IMR-90 (cell line): Measurements from ENCODE around the gene PDE11A. TPM values are rescaled to one million over a fixed set of nuclear protein-coding genes. Genes with fewer than 3 reads are reported as not detected.

Experiments
- ATAC-seq: fragments of 200-7000 bp; cut with Tn5 transposase; 2 replicates; pipeline ENCODE4 v1.9.1; 2020; ENCODE audit warnings: low read depth, mild to moderate bottlenecking, moderate library complexity
- BruUV-seq: library from RNA; stranded (reverse); fragments of 400-500 nt; replicated peaks from 2 replicates; lab custom pipeline; 2021; lab: Mats Ljungman, UMichigan
- CTCF ChIA-PET: fragments of 300-600 bp; formaldehyde crosslinking; extraction: SDS; loops from one replicate; lab custom pipeline; 2021; ENCODE audit warnings: antibody characterized with exemption; lab: Yijun Ruan, JAX
- POLR2A ChIA-PET: fragments of 300-600 bp; sonication (Branson Sonifier 250); formaldehyde crosslinking; loops from one replicate; lab custom pipeline; 2022; ENCODE audit warnings: antibody characterized with exemption; ENCODE audit not compliant: unreplicated experiment; lab: Charles Lee
- DNase-seq: peaks from one replicate; pipeline ENCODE4 v3.0.0; 2013
- H2AFZ ChIP-seq: replicated peaks from 2 replicates; pipeline ENCODE3; 2013; ENCODE audit warnings: low read length, mild to moderate bottlenecking; ENCODE audit not compliant: poor library complexity
- H2AK5ac ChIP-seq: 2 replicates; pipeline ENCODE4 v1.6.1; 2013; ENCODE audit warnings: low read depth, low read length, inconsistent platforms
- H2AK9ac ChIP-seq: replicated peaks from 2 replicates; pipeline ENCODE3; 2013; ENCODE audit warnings: mild to moderate bottlenecking, low read depth, low read length, moderate library complexity; ENCODE audit not compliant: poor library complexity
- H2BK120ac ChIP-seq: 2 replicates; pipeline ENCODE4 v1.6.1; 2013; ENCODE audit warnings: low read depth, low read length, inconsistent platforms
- H2BK15ac ChIP-seq: 3 replicates; pipeline ENCODE4 v1.6.1; 2013; ENCODE audit warnings: low read depth, low read length, inconsistent platforms
- H2BK20ac ChIP-seq: 2 replicates; pipeline ENCODE4 v1.6.1; 2013; ENCODE audit warnings: low read depth, mild to moderate bottlenecking, inconsistent platforms, low read length, moderate library complexity
- H2BK5ac ChIP-seq: 2 replicates; pipeline ENCODE4 v1.6.1; 2013; ENCODE audit warnings: mild to moderate bottlenecking, low read depth, low read length, inconsistent platforms; ENCODE audit not compliant: poor library complexity, severe bottlenecking
- H3K14ac ChIP-seq: replicated peaks from 2 replicates; pipeline ENCODE4 v1.6.1; 2013; ENCODE audit warnings: low read depth, low read length, inconsistent platforms
- H3K18ac ChIP-seq: 2 replicates; pipeline ENCODE4 v1.6.1; 2013; ENCODE audit warnings: low read depth, low read length, control low read depth
- H3K23ac ChIP-seq: 2 replicates; pipeline ENCODE4 v1.6.1; 2013; ENCODE audit warnings: low read depth, low read length, inconsistent platforms
- H3K27ac ChIP-seq: 2 replicates; pipeline ENCODE4 v1.5.1; 2013; ENCODE audit warnings: mild to moderate bottlenecking, control low read depth, low read length; ENCODE audit not compliant: insufficient read depth
- H3K27me3 ChIP-seq: 2 replicates; pipeline ENCODE4 v1.6.1; 2013; ENCODE audit warnings: low read length; ENCODE audit not compliant: control insufficient read depth, insufficient read depth
- H3K36me3 ChIP-seq: 2 replicates; pipeline ENCODE4 v1.6.1; 2013; ENCODE audit warnings: low read length, mixed read lengths; ENCODE audit not compliant: control insufficient read depth, insufficient read depth
- H3K4ac ChIP-seq: 2 replicates; pipeline ENCODE4 v1.6.1; 2013; ENCODE audit warnings: low read depth, low read length, inconsistent platforms
- H3K4me1 ChIP-seq: 2 replicates; pipeline ENCODE4 v1.6.1; 2013; ENCODE audit warnings: low read length, mixed read lengths; ENCODE audit not compliant: control insufficient read depth, insufficient read depth
- H3K4me2 ChIP-seq: 2 replicates; pipeline ENCODE4 v1.6.1; 2013; ENCODE audit warnings: low read depth, mild to moderate bottlenecking, control low read depth, low read length, moderate library complexity
- H3K4me3 ChIP-seq: 2 replicates; pipeline ENCODE4 v1.5.1; 2013; ENCODE audit warnings: low read depth, mild to moderate bottlenecking, control low read depth, low read length, moderate library complexity; ENCODE audit not compliant: insufficient read depth
- H3K56ac ChIP-seq: 2 replicates; pipeline ENCODE4 v1.6.1; 2013; ENCODE audit warnings: low read length, inconsistent platforms; ENCODE audit not compliant: insufficient read depth; ENCODE audit errors: extremely low read depth
- H3K79me1 ChIP-seq, 2 experiments: 2 replicates each; pipeline ENCODE4 v1.6.1; 2013; ENCODE audit warnings: low read length in 2 of 2, inconsistent platforms in 1 of 2, low read depth in 1 of 2
- H3K9ac ChIP-seq: 2 replicates; pipeline ENCODE4 v1.6.1; 2013; ENCODE audit warnings: low read depth, low read length, control low read depth
- H3K9me1 ChIP-seq: 2 replicates; pipeline ENCODE4 v1.6.1; 2013; ENCODE audit warnings: low read length, inconsistent platforms; ENCODE audit not compliant: insufficient read depth
- H3K9me3 ChIP-seq: 2 replicates; pipeline ENCODE4 v1.6.1; 2013; ENCODE audit warnings: low read length; ENCODE audit not compliant: control insufficient read depth, insufficient read depth
- H4K20me1 ChIP-seq: 2 replicates; pipeline ENCODE4 v1.6.1; 2013; ENCODE audit warnings: low read length, inconsistent platforms; ENCODE audit not compliant: insufficient read depth
- H4K5ac ChIP-seq: 2 replicates; pipeline ENCODE4 v1.6.1; 2013; ENCODE audit warnings: mild to moderate bottlenecking, low read depth, low read length, control low read depth
- H4K8ac ChIP-seq, 2 experiments: 2 replicates each; pipeline ENCODE4 v1.6.1; 2013; ENCODE audit warnings: low read depth in 2 of 2, low read length in 2 of 2, control low read depth in 1 of 2, inconsistent platforms in 1 of 2
- H4K91ac ChIP-seq: 2 replicates; pipeline ENCODE4 v1.6.1; 2013; ENCODE audit warnings: low read depth, low read length, inconsistent platforms; ENCODE audit not compliant: insufficient read depth
- CEBPB ChIP-seq: IDR thresholded peaks from 2 replicates; pipeline ENCODE4 v1.6.1; 2012; ENCODE audit warnings: low read depth, low read length, improper control_type of control experiment
- CHD1 ChIP-seq: IDR thresholded peaks from 2 replicates; pipeline ENCODE4 v1.6.1; 2012; ENCODE audit warnings: low read depth, low read length, improper control_type of control experiment
- ELK1 ChIP-seq: fragments of 150-350 bp; IDR thresholded peaks from 2 replicates; pipeline ENCODE4 v1.6.1; 2016; ENCODE audit warnings: low read depth, mild to moderate bottlenecking, low read length, moderate library complexity, borderline replicate concordance
- MXI1 ChIP-seq: IDR thresholded peaks from 2 replicates; pipeline ENCODE4 v1.6.1; 2012; ENCODE audit warnings: low read depth, mild to moderate bottlenecking, low read length, moderate library complexity, borderline replicate concordance
- WGBS, 2 experiments: methylation state at CpG; one replicate each; pipeline versions ENCODE4 v1.1.5 to v1.1.7; 2013; ENCODE audit warnings: missing lambda C conversion rate in 2 of 2; ENCODE audit not compliant: insufficient read length in 1 of 2; ENCODE audit errors: extremely low coverage in 2 of 2; 5-methylcytosine and 5-hydroxymethylcytosine counted together
- dilution Hi-C: fragments of 300-500 bp; cut with HindIII; formaldehyde crosslinking; loops from one replicate; pipeline ENCODE4 v1.14.3; 2018; ENCODE audit warnings: low sequenced_read_pairs; ENCODE audit not compliant: unreplicated experiment
- in situ Hi-C: fragments of 300-500 bp; cut with MboI; formaldehyde crosslinking; loops from 3 replicates; pipeline ENCODE4 v1.14.3; 2019; ENCODE audit warnings: low sequenced_read_pairs, inconsistent platforms, mixed read lengths
- intact Hi-C: fragments of 100-400 bp; cut with micrococcal nuclease; formaldehyde crosslinking; loops from 2 replicates; pipeline ENCODE4 v1.10.0; 2022
- polyA plus RNA-seq, 3 experiments: library from polyadenylated mRNA; depleted of rRNA; stranded (reverse); fragments of >200 nt; gene quantifications; 2 replicates each; pipeline ENCODE4 v1.2.3, GENCODE V29; 2012; ENCODE audit warnings: low replicate concordance in 1 of 3
- total RNA-seq: library from RNA; depleted of rRNA; stranded (reverse); fragments of >200 nt; gene quantifications from 2 replicates; pipeline ENCODE4 v1.2.3, GENCODE V29; 2012

PDE11A gene
- total and polyA plus RNA-seq, 2 of the 4 experiments (the other 2 are of a cell fraction), result 0.21 to 0.72 TPM

GRCh38 chr2:177682006-177682405 lies 390.6 kb downstream of the PDE11A start:
- Histone ChIP-seq H2AFZ (no peak overlapping the region), H3K56ac (no peak overlapping the region), H3K27me3 (no peaks in the 10 kb centered on the region), H3K23ac (no peak overlapping the region), H2BK15ac (no peak overlapping the region), H3K9ac (no peak overlapping the region), H3K4me3 (no peak overlapping the region), H2BK20ac (no peak overlapping the region), H3K79me1 (no peaks in the 10 kb centered on the region), H4K91ac (no peak overlapping the region), H2BK120ac (no peak overlapping the region), H3K36me3 (no peaks in the 10 kb centered on the region), H2AK9ac (no peak overlapping the region), H3K18ac (no peak overlapping the region), H3K9me1 (no peaks in the 10 kb centered on the region), H3K4me1 (no peaks in the 10 kb centered on the region), H3K4me2 (no peak overlapping the region), H3K14ac (no peak overlapping the region), H3K27ac (no peak overlapping the region), H3K4ac (no peak overlapping the region), H3K9me3 (no peaks in the 10 kb centered on the region), H4K20me1 (no peaks in the 10 kb centered on the region), H2BK5ac (no peak overlapping the region), H4K8ac (no peak overlapping the region), H4K5ac (no peak overlapping the region), H2AK5ac (no peak overlapping the region)
- no CpG with 5 or more reads among the region's 2 CpGs for WGBS, 2 experiments
- BruUV-seq, result no TSS peak
- in situ Hi-C loops, result no loop called here
- DNase-seq (no peak), ATAC-seq (no peak)
- ChIA-PET CTCF (no interaction called here), POLR2A (no interaction called here)
- dilution Hi-C loops, result no loop called here
- TF ChIP-seq ELK1, result no peak
- TF ChIP-seq CHD1, result no peak
- no peak for TF ChIP-seq MXI1
- no peak for TF ChIP-seq CEBPB
- intact Hi-C loops, result loop anchor here (5.0 kb wide), 1 partner anchor 355 kb away; no protein-coding TSS in a partner anchor
